GM12878 (cell line): ENCODE data around the gene MAPKAP1. TPM values are rescaled to one million over a fixed set of nuclear protein-coding genes. Genes with fewer than 3 reads are reported as not detected.
A peak's percentile ranks its signal among the peaks of the same experiment; 100 is the strongest.

Experiments used
- DPF2 ChIP-seq: fragments of 450-650 bp; IDR thresholded peaks from 2 replicates; pipeline ENCODE4 v1.6.1; 2017; ENCODE audit warnings: mild to moderate bottlenecking
- EED ChIP-seq: sonication (generic); IDR thresholded peaks from 2 replicates; pipeline ENCODE4 v1.6.1; 2016; ENCODE audit warnings: antibody characterized with exemption, low read depth
- EZH2 ChIP-seq: IDR thresholded peaks from 2 replicates; pipeline ENCODE4 v1.6.1; 2012; ENCODE audit warnings: low read depth, mild to moderate bottlenecking, control low read depth, inconsistent platforms, low read length, borderline replicate concordance; ENCODE audit not compliant: control insufficient read depth
- HDGF ChIP-seq: fragments of 450-650 bp; IDR thresholded peaks from 2 replicates; pipeline ENCODE4 v1.6.1; 2016; ENCODE audit warnings: antibody characterized with exemption
- MEF2A ChIP-seq: IDR thresholded peaks from 2 replicates; pipeline ENCODE4 v1.6.1; 2011; ENCODE audit warnings: low read depth, mild to moderate bottlenecking, low read length, moderate library complexity; ENCODE audit not compliant: insufficient read depth
- MTA3 ChIP-seq: IDR thresholded peaks from 2 replicates; pipeline ENCODE4 v1.6.1; 2012; ENCODE audit warnings: low read length, inconsistent platforms, borderline replicate concordance
- RAD21 ChIP-seq: IDR thresholded peaks from 2 replicates; pipeline ENCODE4 v1.6.1; 2011; ENCODE audit warnings: mild to moderate bottlenecking, low read depth, low read length, moderate library complexity; ENCODE audit not compliant: insufficient read depth
- SUZ12 ChIP-seq: fragments of 200-600 bp; sonication (generic); IDR thresholded peaks from one replicate; pipeline ENCODE4 v1.6.1; 2018; ENCODE audit warnings: antibody characterized with exemption, mild to moderate bottlenecking; ENCODE audit not compliant: unreplicated experiment
- TAF1 ChIP-seq: IDR thresholded peaks from 2 replicates; pipeline ENCODE4 v1.6.1; 2011; ENCODE audit warnings: mild to moderate bottlenecking, low read depth, low read length, borderline replicate concordance
- TCF3 ChIP-seq: IDR thresholded peaks from 2 replicates; pipeline ENCODE4 v1.6.1; 2012; ENCODE audit warnings: low read depth, mild to moderate bottlenecking, low read length, borderline replicate concordance; ENCODE audit not compliant: insufficient read depth
- polyA plus RNA-seq, 11 experiments: library from polyadenylated mRNA; depleted of rRNA in 4 of 11; unstranded in 6 of 11; stranded (reverse) in 5 of 11; fragments of >200 nt; fragmentation: Nextera tagmentation in 4 of 11; fragmentation: Illumina TruSeq in 1 of 11; extraction: Ambion mirVana in 4 of 11; extraction: Trizol in 1 of 11; gene quantifications; 1 replicate in 1 of 11; 2 replicates in 10 of 11; pipeline versions ENCODE4 v1.2.1 to v1.2.3, GENCODE V29; 2011 to 2016; ENCODE audit warnings: inconsistent platforms in 2 of 11, missing spikeins in 2 of 11, low read depth in 1 of 11
- total RNA-seq, 4 experiments: library from RNA; depleted of rRNA in 3 of 4; stranded (reverse); fragments of >200 nt in 3 of 4; fragmentation: Illumina TruSeq in 1 of 4; extraction: Trizol in 1 of 4; gene quantifications; 2 replicates each; pipeline versions ENCODE4 v1.2.1 to v1.2.3, GENCODE V29; 2013 to 2021
- TF ChIP-seq, protein P1 (sequence below): fragments of 150-350 bp; IDR thresholded peaks from 2 replicates; pipeline ENCODE4 v1.6.1; 2016; ENCODE audit warnings: low read depth, low read length
- TF ChIP-seq, protein P2 (sequence below): fragments of 450-650 bp; conservative IDR thresholded peaks from 2 replicates; pipeline ENCODE4 v1.6.1; 2017; ENCODE audit warnings: mild to moderate bottlenecking, moderate library complexity
- TF ChIP-seq, protein P3 (sequence below): fragments of 450-650 bp; IDR thresholded peaks from 2 replicates; pipeline ENCODE4 v1.6.1; 2017; ENCODE audit warnings: antibody characterized with exemption, mild to moderate bottlenecking, moderate library complexity
- TF ChIP-seq, protein P4 (sequence below): fragments of 450-650 bp; IDR thresholded peaks from 2 replicates; pipeline ENCODE4 v1.6.1; 2016; ENCODE audit warnings: mild to moderate bottlenecking
- TF ChIP-seq, protein P5 (sequence below): fragments of 450-650 bp; formaldehyde crosslinking; IDR thresholded peaks from 2 replicates; pipeline ENCODE4 v1.4.0; 2022; ENCODE audit warnings: mild to moderate bottlenecking, moderate library complexity
- TF ChIP-seq, protein P6 (sequence below): IDR thresholded peaks from 2 replicates; pipeline ENCODE4 v1.6.1; 2011; ENCODE audit warnings: low read depth, low read length, improper control_type of control experiment, borderline replicate concordance

The MAPKAP1 gene
- total and polyA plus RNA-seq, 10 of the 15 experiments (the other 5 are each of a cell fraction or from before 2014, with no cell fraction given) = 5.1 to 188 (median 105) TPM

DNA sequence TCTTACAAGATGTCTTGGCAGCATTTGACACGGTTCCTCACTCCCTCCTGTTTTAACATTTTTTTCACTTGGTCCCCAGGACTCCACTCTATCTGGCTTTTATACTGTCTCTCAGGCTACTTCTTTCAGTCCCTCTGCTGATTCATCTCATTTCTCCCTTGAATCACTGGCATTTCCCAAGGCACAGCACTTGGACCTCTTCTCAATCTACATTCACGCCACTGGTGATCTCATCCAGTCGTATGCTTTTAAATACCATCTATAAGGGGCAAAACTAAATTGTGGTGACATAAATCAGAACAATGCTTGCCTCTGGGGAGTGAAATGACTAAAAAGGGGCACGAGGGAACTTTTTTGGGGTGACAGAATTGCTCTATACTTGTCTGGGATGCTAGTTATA, 47.1 kb downstream of the MAPKAP1 start (continued):
- TF ChIP-seq RAD21 (no peak), MTA3 (peak; percentile 36; the same call in 1 of the 2 replicates), MEF2A (0 out of 2 replicates have a peak, but pooled peaks have one; percentile 60), DPF2 (peak; percentile 70; the same call in 1 of the 2 replicates), SUZ12 (no peak), TCF3 (no peak), EED (peak; percentile 91), HDGF (no peak), TAF1 (no peak), EZH2 (no peak)
- TF ChIP-seq, protein P1, sequence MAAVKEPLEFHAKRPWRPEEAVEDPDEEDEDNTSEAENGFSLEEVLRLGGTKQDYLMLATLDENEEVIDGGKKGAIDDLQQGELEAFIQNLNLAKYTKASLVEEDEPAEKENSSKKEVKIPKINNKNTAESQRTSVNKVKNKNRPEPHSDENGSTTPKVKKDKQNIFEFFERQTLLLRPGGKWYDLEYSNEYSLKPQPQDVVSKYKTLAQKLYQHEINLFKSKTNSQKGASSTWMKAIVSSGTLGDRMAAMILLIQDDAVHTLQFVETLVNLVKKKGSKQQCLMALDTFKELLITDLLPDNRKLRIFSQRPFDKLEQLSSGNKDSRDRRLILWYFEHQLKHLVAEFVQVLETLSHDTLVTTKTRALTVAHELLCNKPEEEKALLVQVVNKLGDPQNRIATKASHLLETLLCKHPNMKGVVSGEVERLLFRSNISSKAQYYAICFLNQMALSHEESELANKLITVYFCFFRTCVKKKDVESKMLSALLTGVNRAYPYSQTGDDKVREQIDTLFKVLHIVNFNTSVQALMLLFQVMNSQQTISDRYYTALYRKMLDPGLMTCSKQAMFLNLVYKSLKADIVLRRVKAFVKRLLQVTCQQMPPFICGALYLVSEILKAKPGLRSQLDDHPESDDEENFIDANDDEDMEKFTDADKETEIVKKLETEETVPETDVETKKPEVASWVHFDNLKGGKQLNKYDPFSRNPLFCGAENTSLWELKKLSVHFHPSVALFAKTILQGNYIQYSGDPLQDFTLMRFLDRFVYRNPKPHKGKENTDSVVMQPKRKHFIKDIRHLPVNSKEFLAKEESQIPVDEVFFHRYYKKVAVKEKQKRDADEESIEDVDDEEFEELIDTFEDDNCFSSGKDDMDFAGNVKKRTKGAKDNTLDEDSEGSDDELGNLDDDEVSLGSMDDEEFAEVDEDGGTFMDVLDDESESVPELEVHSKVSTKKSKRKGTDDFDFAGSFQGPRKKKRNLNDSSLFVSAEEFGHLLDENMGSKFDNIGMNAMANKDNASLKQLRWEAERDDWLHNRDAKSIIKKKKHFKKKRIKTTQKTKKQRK = no peak
- TF ChIP-seq, protein P2, sequence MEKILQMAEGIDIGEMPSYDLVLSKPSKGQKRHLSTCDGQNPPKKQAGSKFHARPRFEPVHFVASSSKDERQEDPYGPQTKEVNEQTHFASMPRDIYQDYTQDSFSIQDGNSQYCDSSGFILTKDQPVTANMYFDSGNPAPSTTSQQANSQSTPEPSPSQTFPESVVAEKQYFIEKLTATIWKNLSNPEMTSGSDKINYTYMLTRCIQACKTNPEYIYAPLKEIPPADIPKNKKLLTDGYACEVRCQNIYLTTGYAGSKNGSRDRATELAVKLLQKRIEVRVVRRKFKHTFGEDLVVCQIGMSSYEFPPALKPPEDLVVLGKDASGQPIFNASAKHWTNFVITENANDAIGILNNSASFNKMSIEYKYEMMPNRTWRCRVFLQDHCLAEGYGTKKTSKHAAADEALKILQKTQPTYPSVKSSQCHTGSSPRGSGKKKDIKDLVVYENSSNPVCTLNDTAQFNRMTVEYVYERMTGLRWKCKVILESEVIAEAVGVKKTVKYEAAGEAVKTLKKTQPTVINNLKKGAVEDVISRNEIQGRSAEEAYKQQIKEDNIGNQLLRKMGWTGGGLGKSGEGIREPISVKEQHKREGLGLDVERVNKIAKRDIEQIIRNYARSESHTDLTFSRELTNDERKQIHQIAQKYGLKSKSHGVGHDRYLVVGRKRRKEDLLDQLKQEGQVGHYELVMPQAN = no peak
- TF ChIP-seq, protein P3, sequence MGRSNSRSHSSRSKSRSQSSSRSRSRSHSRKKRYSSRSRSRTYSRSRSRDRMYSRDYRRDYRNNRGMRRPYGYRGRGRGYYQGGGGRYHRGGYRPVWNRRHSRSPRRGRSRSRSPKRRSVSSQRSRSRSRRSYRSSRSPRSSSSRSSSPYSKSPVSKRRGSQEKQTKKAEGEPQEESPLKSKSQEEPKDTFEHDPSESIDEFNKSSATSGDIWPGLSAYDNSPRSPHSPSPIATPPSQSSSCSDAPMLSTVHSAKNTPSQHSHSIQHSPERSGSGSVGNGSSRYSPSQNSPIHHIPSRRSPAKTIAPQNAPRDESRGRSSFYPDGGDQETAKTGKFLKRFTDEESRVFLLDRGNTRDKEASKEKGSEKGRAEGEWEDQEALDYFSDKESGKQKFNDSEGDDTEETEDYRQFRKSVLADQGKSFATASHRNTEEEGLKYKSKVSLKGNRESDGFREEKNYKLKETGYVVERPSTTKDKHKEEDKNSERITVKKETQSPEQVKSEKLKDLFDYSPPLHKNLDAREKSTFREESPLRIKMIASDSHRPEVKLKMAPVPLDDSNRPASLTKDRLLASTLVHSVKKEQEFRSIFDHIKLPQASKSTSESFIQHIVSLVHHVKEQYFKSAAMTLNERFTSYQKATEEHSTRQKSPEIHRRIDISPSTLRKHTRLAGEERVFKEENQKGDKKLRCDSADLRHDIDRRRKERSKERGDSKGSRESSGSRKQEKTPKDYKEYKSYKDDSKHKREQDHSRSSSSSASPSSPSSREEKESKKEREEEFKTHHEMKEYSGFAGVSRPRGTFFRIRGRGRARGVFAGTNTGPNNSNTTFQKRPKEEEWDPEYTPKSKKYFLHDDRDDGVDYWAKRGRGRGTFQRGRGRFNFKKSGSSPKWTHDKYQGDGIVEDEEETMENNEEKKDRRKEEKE = no peak
- TF ChIP-seq, protein P4, sequence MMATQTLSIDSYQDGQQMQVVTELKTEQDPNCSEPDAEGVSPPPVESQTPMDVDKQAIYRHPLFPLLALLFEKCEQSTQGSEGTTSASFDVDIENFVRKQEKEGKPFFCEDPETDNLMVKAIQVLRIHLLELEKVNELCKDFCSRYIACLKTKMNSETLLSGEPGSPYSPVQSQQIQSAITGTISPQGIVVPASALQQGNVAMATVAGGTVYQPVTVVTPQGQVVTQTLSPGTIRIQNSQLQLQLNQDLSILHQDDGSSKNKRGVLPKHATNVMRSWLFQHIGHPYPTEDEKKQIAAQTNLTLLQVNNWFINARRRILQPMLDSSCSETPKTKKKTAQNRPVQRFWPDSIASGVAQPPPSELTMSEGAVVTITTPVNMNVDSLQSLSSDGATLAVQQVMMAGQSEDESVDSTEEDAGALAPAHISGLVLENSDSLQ = peak; percentile 57
- TF ChIP-seq, protein P5, sequence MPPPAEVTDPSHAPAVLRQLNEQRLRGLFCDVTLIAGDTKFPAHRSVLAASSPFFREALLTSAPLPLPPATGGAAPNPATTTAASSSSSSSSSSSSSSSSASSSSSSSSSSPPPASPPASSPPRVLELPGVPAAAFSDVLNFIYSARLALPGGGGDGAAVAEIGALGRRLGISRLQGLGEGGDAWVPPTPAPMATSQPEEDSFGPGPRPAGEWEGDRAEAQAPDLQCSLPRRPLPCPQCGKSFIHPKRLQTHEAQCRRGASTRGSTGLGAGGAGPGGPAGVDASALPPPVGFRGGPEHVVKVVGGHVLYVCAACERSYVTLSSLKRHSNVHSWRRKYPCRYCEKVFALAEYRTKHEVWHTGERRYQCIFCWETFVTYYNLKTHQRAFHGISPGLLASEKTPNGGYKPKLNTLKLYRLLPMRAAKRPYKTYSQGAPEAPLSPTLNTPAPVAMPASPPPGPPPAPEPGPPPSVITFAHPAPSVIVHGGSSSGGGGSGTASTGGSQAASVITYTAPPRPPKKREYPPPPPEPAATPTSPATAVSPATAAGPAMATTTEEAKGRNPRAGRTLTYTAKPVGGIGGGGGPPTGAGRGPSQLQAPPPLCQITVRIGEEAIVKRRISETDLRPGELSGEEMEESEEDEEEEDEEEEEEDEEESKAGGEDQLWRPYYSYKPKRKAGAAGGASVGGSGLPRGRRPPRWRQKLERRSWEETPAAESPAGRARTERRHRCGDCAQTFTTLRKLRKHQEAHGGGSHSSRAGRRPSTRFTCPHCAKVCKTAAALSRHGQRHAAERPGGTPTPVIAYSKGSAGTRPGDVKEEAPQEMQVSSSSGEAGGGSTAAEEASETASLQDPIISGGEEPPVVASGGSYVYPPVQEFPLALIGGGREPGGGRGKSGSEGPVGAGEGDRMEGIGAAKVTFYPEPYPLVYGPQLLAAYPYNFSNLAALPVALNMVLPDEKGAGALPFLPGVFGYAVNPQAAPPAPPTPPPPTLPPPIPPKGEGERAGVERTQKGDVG (CRISPR knock-in tag) = no peak
- TF ChIP-seq, protein P6, sequence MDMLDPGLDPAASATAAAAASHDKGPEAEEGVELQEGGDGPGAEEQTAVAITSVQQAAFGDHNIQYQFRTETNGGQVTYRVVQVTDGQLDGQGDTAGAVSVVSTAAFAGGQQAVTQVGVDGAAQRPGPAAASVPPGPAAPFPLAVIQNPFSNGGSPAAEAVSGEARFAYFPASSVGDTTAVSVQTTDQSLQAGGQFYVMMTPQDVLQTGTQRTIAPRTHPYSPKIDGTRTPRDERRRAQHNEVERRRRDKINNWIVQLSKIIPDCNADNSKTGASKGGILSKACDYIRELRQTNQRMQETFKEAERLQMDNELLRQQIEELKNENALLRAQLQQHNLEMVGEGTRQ = no peak
